HEK293 (cell line): Measurements from ENCODE around the gene CYP27A1.

Experiments used
- CTCF ChIA-PET: fragments of 350-600 bp; formaldehyde crosslinking; extraction: SDS; loops from one replicate; lab custom pipeline; 2021; ENCODE audit warnings: antibody characterized with exemption; lab: Yijun Ruan, JAX
- POLR2A ChIA-PET: fragments of 300-600 bp; formaldehyde crosslinking; extraction: SDS; loops from one replicate; lab custom pipeline; 2020; ENCODE audit warnings: antibody characterized with exemption, inconsistent platforms; lab: Yijun Ruan, JAX
- H3K27ac ChIP-seq: fragments of 200-500 bp; sonication (Bioruptor generic); 2 replicates; pipeline ENCODE4 v1.5.1; 2014; ENCODE audit warnings: low read depth, low read length, control low read depth, inconsistent platforms; ENCODE audit errors: extremely low read depth
- H3K36me3 ChIP-seq, 2 experiments: fragments of 200-500 bp in 1 of 2; sonication (Bioruptor generic) in 1 of 2; 1 replicate in 1 of 2; 2 replicates in 1 of 2; pipeline ENCODE4 v1.5.1; 2014 to 2017; ENCODE audit warnings: inconsistent platforms in 2 of 2, low read length in 2 of 2; ENCODE audit not compliant: control insufficient read depth in 2 of 2, insufficient read depth in 1 of 2
- H3K4me1 ChIP-seq: fragments of 200-500 bp; sonication (Bioruptor generic); 2 replicates; pipeline ENCODE4 v1.5.1; 2014; ENCODE audit warnings: mild to moderate bottlenecking, low read length, inconsistent platforms; ENCODE audit not compliant: control insufficient read depth, insufficient read depth
- H3K4me3 ChIP-seq: 2 replicates; pipeline ENCODE4 v1.5.1; 2011; ENCODE audit warnings: low read depth, mild to moderate bottlenecking, control low read depth, low read length, moderate library complexity
- H3K9me3 ChIP-seq: fragments of 200-500 bp; sonication (Bioruptor generic); 2 replicates; pipeline ENCODE4 v1.5.1; 2014; ENCODE audit warnings: low read depth, low read length, inconsistent platforms; ENCODE audit not compliant: control insufficient read depth, insufficient read depth
- BCL11B ChIP-seq: fragments of 450-650 bp; formaldehyde crosslinking; IDR thresholded peaks from 2 replicates; pipeline ENCODE4 v1.5.1; 2016; ENCODE audit warnings: low read depth, missing biosample characterization, missing genetic modification characterization
- GFI1B ChIP-seq: fragments of 450-650 bp; formaldehyde crosslinking; IDR thresholded peaks from 2 replicates; pipeline ENCODE4 v1.5.1; 2016; ENCODE audit warnings: missing biosample characterization, missing genetic modification characterization
- GLIS1 ChIP-seq: fragments of 450-650 bp; formaldehyde crosslinking; IDR thresholded peaks from 2 replicates; pipeline ENCODE4 v1.5.1; 2016; ENCODE audit warnings: missing biosample characterization, missing genetic modification characterization
- SCRT2 ChIP-seq: fragments of 450-650 bp; formaldehyde crosslinking; IDR thresholded peaks from 2 replicates; pipeline ENCODE4 v1.5.1; 2016; ENCODE audit warnings: missing biosample characterization, missing genetic modification characterization
- ZBTB17 ChIP-seq: fragments of 450-650 bp; formaldehyde crosslinking; IDR thresholded peaks from 2 replicates; pipeline ENCODE4 v1.5.1; 2016; ENCODE audit warnings: missing biosample characterization, missing genetic modification characterization
- ZBTB20 ChIP-seq: fragments of 450-650 bp; formaldehyde crosslinking; IDR thresholded peaks from 2 replicates; pipeline ENCODE4 v1.5.1; 2016; ENCODE audit warnings: missing biosample characterization, missing genetic modification characterization
- ZBTB48 ChIP-seq: fragments of 450-650 bp; formaldehyde crosslinking; IDR thresholded peaks from 2 replicates; pipeline ENCODE4 v1.5.1; 2016; ENCODE audit warnings: missing biosample characterization, missing genetic modification characterization
- ZEB2 ChIP-seq: fragments of 450-650 bp; formaldehyde crosslinking; IDR thresholded peaks from 2 replicates; pipeline ENCODE4 v1.5.1; 2016; ENCODE audit warnings: missing biosample characterization, missing genetic modification characterization
- ZNF302 ChIP-seq: fragments of 450-650 bp; formaldehyde crosslinking; IDR thresholded peaks from 2 replicates; pipeline ENCODE4 v1.5.1; 2016; ENCODE audit warnings: missing biosample characterization, missing genetic modification characterization, low read depth
- ZNF426 ChIP-seq: fragments of 450-650 bp; formaldehyde crosslinking; IDR thresholded peaks from 2 replicates; pipeline ENCODE4 v1.5.1; 2017; ENCODE audit warnings: missing biosample characterization, missing genetic modification characterization, mild to moderate bottlenecking, inconsistent platforms, moderate library complexity
- ZNF521 ChIP-seq: fragments of 450-650 bp; formaldehyde crosslinking; IDR thresholded peaks from 2 replicates; pipeline ENCODE4 v1.5.1; 2017; ENCODE audit warnings: missing biosample characterization, mild to moderate bottlenecking, missing genetic modification characterization
- ZNF530 ChIP-seq: fragments of 450-650 bp; formaldehyde crosslinking; IDR thresholded peaks from 2 replicates; pipeline ENCODE4 v1.5.1; 2016; ENCODE audit warnings: low read depth, missing biosample characterization, missing genetic modification characterization
- TF ChIP-seq, protein P1 (sequence below): fragments of 450-650 bp; formaldehyde crosslinking; IDR thresholded peaks from 2 replicates; pipeline ENCODE4 v1.5.1; 2016; ENCODE audit warnings: missing biosample characterization, missing genetic modification characterization
- TF ChIP-seq, protein P2 (sequence below): fragments of 450-650 bp; formaldehyde crosslinking; IDR thresholded peaks from 2 replicates; pipeline ENCODE4 v1.5.1; 2017; ENCODE audit warnings: missing biosample characterization, missing genetic modification characterization
- TF ChIP-seq, protein P3 (sequence below): fragments of 450-650 bp; formaldehyde crosslinking; IDR thresholded peaks from 2 replicates; pipeline ENCODE4 v1.5.1; 2016; ENCODE audit warnings: missing biosample characterization, missing genetic modification characterization
- TF ChIP-seq, protein P4 (sequence below): fragments of 450-650 bp; formaldehyde crosslinking; IDR thresholded peaks from 2 replicates; pipeline ENCODE4 v1.5.0; 2017; ENCODE audit warnings: missing biosample characterization, missing genetic modification characterization, borderline replicate concordance
- TF ChIP-seq, protein P5 (sequence below): fragments of 450-650 bp; formaldehyde crosslinking; IDR thresholded peaks from 2 replicates; pipeline ENCODE4 v1.5.1; 2017; ENCODE audit warnings: missing biosample characterization, mild to moderate bottlenecking, missing genetic modification characterization, moderate library complexity
- TF ChIP-seq, protein P6 (sequence below): fragments of 450-650 bp; formaldehyde crosslinking; IDR thresholded peaks from 2 replicates; pipeline ENCODE4 v1.5.1; 2016; ENCODE audit warnings: missing biosample characterization, missing genetic modification characterization
- TF ChIP-seq, protein P7 (sequence below): fragments of 450-650 bp; formaldehyde crosslinking; IDR thresholded peaks from 2 replicates; pipeline ENCODE4 v1.5.1; 2016; ENCODE audit warnings: missing biosample characterization, missing genetic modification characterization

The CYP27A1 gene

DNA sequence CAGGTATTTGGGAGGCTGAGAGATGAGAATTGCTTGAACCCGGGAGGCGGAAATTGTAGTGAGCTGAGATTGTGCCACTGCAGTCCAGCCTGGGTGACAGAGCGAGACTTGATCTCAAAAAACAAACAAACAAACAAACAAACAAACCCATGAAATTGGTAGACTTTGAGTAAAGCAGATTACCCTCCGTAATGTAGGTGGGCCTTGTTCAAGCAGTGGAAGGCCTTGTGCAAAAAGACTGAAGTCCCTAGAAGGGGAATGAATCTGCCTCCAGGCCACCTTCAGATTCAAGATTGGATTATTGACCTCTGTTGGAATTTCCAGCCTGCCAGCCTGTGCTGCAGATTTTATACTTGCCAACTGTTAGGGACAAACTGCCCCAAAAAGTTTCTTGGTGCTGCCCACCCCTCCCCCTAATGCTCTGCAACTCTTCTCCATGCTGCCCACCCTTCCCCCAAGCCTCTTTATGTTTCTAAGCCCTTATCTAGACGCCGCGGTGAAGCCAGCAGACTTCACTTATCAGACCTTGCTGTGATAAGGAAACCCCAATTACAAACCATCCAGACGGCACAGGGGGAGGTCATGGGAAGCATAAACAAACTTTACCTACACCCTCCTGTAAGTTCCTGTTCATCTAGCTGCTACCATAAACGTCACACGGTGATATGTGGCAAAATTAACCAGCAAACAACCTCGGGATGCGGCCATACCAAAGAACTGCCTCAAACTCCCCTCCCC lies 17.0 kb downstream of the CYP27A1 start (continued):
- TF ChIP-seq, protein P1, sequence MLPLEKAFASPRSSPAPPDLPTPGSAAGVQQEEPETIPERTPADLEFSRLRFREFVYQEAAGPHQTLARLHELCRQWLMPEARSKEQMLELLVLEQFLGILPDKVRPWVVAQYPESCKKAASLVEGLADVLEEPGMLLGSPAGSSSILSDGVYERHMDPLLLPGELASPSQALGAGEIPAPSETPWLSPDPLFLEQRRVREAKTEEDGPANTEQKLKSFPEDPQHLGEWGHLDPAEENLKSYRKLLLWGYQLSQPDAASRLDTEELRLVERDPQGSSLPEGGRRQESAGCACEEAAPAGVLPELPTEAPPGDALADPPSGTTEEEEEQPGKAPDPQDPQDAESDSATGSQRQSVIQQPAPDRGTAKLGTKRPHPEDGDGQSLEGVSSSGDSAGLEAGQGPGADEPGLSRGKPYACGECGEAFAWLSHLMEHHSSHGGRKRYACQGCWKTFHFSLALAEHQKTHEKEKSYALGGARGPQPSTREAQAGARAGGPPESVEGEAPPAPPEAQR (tag by site-specific recombination) = no peak
- TF ChIP-seq, protein P2, sequence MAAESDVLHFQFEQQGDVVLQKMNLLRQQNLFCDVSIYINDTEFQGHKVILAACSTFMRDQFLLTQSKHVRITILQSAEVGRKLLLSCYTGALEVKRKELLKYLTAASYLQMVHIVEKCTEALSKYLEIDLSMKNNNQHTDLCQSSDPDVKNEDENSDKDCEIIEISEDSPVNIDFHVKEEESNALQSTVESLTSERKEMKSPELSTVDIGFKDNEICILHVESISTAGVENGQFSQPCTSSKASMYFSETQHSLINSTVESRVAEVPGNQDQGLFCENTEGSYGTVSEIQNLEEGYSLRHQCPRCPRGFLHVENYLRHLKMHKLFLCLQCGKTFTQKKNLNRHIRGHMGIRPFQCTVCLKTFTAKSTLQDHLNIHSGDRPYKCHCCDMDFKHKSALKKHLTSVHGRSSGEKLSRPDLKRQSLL (tag by site-specific recombination) = no peak
- TF ChIP-seq ZNF521 (no peak), GLIS1 (tag by site-specific recombination) (peak; percentile 48), ZBTB17 (tag by site-specific recombination) (no peak), ZNF530 (tag by site-specific recombination) (no peak)

DNA sequence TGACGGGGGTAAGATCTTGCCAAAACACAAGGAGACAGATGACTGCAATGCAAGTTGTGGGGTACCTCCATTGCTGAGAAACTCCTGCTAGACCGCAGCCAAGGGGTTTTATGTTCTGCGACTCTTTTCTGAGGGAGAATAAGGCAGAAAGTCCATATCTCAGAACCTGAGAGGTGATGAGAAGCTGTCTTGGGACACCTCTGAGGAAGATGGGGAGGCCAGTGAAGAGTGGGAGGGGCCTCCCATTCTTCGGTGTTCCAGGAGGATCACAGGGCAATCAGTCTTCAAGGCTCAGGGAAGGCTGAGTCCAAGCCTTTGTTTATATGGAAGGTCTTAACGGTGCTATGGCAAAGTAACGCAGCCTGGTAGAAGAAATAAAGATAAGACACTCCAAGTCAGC lies 18.0 kb downstream of the CYP27A1 start:
- peak overlapping the region; percentile 72 for H3K27ac ChIP-seq
- ChIA-PET POLR2A (no interaction called here), CTCF (no interaction called here)
- no peaks in the 10 kb centered on the region for H3K9me3 ChIP-seq
- H3K36me3 ChIP-seq = no peaks in the 10 kb centered on the region
- H3K4me1 ChIP-seq = peaks cover 14% of the 10 kb centered on the region
- TF ChIP-seq ZBTB20 (tag by site-specific recombination) (no peak), ZNF302 (no peak), ZBTB48 (tag by site-specific recombination) (no peak), ZNF530 (tag by site-specific recombination) (no peak), SCRT2 (no peak), ZEB2 (tag by site-specific recombination) (no peak), ZBTB17 (tag by site-specific recombination) (no peak), BCL11B (no peak), ZNF426 (tag by site-specific recombination) (no peak), GFI1B (tag by site-specific recombination) (no peak)
- TF ChIP-seq, protein P3, sequence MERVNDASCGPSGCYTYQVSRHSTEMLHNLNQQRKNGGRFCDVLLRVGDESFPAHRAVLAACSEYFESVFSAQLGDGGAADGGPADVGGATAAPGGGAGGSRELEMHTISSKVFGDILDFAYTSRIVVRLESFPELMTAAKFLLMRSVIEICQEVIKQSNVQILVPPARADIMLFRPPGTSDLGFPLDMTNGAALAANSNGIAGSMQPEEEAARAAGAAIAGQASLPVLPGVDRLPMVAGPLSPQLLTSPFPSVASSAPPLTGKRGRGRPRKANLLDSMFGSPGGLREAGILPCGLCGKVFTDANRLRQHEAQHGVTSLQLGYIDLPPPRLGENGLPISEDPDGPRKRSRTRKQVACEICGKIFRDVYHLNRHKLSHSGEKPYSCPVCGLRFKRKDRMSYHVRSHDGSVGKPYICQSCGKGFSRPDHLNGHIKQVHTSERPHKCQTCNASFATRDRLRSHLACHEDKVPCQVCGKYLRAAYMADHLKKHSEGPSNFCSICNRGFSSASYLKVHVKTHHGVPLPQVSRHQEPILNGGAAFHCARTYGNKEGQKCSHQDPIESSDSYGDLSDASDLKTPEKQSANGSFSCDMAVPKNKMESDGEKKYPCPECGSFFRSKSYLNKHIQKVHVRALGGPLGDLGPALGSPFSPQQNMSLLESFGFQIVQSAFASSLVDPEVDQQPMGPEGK = 0 out of 2 replicates have a peak, but pooled peaks have one; percentile 21
- TF ChIP-seq, protein P4, sequence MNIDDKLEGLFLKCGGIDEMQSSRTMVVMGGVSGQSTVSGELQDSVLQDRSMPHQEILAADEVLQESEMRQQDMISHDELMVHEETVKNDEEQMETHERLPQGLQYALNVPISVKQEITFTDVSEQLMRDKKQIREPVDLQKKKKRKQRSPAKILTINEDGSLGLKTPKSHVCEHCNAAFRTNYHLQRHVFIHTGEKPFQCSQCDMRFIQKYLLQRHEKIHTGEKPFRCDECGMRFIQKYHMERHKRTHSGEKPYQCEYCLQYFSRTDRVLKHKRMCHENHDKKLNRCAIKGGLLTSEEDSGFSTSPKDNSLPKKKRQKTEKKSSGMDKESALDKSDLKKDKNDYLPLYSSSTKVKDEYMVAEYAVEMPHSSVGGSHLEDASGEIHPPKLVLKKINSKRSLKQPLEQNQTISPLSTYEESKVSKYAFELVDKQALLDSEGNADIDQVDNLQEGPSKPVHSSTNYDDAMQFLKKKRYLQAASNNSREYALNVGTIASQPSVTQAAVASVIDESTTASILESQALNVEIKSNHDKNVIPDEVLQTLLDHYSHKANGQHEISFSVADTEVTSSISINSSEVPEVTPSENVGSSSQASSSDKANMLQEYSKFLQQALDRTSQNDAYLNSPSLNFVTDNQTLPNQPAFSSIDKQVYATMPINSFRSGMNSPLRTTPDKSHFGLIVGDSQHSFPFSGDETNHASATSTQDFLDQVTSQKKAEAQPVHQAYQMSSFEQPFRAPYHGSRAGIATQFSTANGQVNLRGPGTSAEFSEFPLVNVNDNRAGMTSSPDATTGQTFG (tag by site-specific recombination) = no peak
- TF ChIP-seq, protein P5, sequence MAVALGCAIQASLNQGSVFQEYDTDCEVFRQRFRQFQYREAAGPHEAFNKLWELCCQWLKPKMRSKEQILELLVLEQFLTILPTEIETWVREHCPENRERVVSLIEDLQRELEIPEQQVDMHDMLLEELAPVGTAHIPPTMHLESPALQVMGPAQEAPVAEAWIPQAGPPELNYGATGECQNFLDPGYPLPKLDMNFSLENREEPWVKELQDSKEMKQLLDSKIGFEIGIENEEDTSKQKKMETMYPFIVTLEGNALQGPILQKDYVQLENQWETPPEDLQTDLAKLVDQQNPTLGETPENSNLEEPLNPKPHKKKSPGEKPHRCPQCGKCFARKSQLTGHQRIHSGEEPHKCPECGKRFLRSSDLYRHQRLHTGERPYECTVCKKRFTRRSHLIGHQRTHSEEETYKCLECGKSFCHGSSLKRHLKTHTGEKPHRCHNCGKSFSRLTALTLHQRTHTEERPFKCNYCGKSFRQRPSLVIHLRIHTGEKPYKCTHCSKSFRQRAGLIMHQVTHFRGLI (tag by site-specific recombination) = no peak
- TF ChIP-seq, protein P6, sequence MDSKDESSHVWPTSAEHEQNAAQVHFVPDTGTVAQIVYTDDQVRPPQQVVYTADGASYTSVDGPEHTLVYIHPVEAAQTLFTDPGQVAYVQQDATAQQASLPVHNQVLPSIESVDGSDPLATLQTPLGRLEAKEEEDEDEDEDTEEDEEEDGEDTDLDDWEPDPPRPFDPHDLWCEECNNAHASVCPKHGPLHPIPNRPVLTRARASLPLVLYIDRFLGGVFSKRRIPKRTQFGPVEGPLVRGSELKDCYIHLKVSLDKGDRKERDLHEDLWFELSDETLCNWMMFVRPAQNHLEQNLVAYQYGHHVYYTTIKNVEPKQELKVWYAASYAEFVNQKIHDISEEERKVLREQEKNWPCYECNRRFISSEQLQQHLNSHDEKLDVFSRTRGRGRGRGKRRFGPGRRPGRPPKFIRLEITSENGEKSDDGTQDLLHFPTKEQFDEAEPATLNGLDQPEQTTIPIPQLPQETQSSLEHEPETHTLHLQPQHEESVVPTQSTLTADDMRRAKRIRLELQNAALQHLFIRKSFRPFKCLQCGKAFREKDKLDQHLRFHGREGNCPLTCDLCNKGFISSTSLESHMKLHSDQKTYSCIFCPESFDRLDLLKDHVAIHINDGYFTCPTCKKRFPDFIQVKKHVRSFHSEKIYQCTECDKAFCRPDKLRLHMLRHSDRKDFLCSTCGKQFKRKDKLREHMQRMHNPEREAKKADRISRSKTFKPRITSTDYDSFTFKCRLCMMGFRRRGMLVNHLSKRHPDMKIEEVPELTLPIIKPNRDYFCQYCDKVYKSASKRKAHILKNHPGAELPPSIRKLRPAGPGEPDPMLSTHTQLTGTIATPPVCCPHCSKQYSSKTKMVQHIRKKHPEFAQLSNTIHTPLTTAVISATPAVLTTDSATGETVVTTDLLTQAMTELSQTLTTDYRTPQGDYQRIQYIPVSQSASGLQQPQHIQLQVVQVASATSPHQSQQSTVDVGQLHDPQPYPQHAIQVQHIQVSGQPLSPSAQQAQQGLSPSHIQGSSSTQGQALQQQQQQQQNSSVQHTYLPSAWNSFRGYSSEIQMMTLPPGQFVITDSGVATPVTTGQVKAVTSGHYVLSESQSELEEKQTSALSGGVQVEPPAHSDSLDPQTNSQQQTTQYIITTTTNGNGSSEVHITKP (tag by site-specific recombination) = peak; percentile 93
- TF ChIP-seq, protein P7, sequence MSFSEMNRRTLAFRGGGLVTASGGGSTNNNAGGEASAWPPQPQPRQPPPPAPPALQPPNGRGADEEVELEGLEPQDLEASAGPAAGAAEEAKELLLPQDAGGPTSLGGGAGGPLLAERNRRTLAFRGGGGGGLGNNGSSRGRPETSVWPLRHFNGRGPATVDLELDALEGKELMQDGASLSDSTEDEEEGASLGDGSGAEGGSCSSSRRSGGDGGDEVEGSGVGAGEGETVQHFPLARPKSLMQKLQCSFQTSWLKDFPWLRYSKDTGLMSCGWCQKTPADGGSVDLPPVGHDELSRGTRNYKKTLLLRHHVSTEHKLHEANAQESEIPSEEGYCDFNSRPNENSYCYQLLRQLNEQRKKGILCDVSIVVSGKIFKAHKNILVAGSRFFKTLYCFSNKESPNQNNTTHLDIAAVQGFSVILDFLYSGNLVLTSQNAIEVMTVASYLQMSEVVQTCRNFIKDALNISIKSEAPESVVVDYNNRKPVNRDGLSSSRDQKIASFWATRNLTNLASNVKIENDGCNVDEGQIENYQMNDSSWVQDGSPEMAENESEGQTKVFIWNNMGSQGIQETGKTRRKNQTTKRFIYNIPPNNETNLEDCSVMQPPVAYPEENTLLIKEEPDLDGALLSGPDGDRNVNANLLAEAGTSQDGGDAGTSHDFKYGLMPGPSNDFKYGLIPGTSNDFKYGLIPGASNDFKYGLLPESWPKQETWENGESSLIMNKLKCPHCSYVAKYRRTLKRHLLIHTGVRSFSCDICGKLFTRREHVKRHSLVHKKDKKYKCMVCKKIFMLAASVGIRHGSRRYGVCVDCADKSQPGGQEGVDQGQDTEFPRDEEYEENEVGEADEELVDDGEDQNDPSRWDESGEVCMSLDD = no peak
- H3K4me3 ChIP-seq = no peak overlapping the region
